ENCODE data around the gene CHMP5.
A peak's percentile ranks its signal among the peaks of the same experiment; 100 is the strongest.
"Not testable (repeated sequence)": the region's sequence is repeated elsewhere in the genome, so short reads cannot be mapped to it uniquely, and the experiment has no call there.

Gene CHMP5

DNA sequence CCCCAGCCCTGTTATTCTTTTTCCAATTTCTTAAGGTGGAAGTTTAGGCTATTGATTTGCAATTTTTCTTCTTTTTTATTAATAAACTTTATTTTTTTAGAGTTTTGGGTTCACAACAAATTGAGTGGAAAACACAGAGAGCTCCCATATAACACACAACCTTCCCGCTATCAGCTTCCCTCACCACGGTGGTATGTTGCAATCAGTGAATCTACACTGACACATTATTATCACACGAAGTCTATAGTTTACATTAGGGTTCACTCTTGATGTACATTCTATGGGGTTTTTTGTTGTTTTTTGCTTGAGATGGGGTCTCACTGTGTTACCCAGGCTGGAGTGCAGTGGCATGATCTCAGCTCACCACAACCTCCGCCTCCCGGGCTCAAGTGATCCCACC lies 20.7 kb downstream of the CHMP5 start:
- DNase-seq, result no peak

DNA sequence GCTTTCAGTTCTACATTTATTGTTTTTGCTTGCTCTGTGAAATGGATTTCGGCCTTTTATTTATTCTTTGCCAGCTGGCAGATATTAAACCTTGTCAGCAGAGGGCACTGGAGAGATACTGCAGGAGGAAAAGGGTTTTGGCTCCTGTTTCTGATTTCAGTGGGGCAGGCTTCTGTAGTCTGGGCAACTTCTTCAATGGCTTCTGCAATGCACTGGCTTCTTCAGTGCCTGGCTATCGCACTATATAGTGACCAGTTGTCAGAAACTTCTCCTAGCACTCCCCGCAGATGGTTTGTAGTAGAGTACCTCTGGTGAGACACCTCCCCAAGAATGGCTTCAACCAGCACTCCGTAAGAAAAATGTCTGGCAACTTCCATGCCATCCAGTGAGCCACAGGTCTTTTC lies 22.2 kb downstream of the CHMP5 start:
- DNase-seq, result peak; percentile 86 to 91

DNA sequence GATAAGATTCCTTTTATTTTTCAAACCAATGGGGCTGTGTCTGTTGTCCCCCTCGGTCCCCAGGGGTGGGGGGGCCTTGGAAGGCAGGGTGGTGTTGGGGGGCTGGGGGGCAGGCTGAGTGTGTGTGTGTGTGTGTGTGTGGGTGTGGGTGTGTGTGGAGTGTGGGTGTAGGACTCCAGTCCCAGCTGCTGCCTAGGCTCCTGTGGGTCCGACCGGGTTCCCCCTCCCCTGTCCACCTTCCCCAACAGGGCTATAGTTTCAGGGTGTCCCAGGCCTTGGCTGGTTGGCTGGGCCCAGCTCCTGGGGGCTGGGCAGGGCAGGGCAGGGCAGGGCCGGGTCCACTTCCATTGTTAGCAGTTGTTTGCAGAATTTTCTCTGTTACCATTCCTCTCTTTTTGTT lies 23.4 kb downstream of the CHMP5 start:
- DNase-seq, result no peak

DNA sequence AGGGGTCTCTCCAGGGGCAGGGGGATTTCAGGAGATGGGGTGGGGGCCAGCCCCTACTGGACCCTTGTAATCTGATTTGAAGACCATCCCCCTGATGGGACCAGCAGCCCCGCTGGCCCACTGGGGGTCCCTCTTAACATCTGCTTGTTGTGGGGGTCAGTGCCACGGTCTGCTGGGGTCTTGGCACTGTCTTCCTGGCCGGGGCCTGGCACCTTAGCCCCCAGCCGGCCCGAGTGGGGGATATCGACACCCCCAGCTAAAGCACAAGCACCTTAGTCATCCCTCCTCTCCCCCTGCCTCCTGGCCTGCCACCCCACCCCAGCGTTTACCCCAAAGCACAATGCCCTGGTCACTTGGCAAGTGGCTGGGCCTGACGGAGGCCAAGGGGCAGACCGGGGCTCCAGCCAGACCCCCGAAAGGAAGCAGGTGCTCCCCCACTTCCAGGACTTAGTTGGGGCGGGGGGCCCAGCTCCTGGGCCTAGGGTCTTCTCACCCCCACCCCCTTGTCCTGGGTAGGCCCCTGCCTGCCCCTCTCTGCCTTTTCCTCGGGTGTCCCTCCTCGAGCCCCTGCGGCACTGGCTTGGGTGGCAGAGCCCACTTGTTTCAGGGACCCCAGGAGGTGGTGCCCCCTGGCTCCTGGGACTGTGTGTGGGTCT lies 24.1 kb downstream of the CHMP5 start:
- DNase-seq, result no peak

DNA sequence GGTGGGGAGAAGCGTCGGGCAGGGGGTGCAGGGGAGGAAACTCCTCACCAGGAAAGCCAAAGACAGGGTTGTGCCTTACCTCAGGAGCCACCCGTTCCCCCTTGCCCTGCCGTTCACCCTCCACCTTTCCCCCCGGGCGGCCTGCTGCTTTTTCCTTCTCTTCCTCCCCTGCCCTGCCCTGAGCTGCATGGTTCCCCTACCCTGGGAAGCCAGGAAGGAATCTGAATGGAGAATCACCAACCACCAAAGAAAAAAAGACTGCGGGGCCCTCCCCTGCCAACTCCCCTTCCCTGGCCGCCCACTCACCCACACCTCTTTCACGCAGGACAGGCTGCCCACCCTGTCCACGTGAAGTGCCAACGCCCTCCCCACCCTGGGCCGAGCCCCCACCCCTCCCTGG lies 24.6 kb downstream of the CHMP5 start:
- DNase-seq, result no peak

DNA sequence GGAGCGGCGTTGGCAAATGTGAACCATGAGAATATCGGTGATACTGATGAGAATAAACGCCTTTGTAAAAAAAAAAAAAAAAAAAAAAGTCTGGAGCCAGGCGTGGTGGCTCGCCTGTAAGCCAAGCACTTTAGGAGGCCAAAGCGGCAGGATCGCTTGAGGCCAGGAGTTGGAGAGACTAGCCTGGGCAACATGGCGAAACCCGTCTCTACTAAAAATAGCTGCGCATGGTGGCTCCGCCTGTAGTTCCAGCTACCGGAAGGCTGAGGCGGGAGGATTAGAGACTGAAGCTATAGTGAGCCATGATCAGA lies 25.0 kb downstream of the CHMP5 start:
- no peak for DNase-seq

DNA sequence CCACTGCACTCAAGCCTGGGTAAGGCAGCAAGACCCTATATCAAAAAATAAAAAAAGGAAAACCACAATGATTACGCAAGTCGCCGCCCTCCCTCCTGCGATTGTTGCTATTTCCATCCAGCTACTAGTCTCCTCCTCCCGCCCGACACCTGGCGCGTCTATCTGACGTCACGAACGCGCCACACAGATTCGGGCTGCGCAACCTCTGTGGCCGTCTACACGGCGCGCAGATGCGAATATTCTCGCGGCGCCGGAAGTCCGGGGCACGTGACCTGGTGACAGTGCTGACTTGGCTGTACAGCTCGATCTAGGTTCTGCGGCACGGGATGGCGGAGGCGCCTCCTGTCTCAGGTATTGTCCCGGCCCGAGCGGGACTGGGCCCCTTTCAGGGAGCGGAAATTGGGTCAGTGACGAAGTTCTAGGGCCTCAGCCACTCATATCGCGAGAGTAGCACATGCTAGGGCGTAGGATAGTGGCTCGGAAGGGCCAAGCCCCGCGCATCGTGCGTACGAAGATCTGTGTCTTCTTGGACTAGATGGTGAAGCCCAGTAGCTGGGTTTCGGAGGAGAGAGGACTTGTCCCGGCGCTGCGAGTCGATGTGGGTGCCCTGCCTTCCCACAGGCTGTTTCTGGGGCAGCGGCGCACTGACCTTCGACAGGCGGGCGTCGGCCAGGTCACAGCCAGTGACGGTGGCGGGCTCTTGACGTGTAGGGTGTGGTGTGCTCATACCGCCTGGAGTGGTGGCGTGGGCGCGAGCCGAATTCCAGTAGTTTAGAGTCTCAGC lies 25.6 kb downstream of the CHMP5 start, which contains the start of gene NFX1:
Gene NFX1, plus strand, starts transcription at position 270 of the 784 bp plus-strand sequence. Its CDS starts 57 bp downstream, at position 327.
- DNase-seq, result peak; percentile 97 to 98

DNA sequence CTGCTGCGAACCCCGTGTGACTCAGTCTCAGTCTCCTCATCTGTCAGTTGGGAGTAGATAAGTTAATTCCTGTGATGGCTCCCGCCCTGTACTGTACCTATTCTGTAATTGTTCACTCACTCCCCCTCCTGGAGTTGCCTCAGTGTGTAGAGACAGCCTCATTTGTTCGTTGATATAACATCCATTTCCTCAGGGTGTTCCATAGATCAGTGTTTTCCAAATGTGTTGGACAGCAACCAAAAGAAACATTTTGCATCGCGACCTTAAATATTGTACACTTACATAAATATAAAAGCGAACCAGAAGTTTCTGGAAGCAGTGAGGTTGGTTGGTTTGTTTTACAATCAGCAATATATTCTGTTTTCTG lies 26.2 kb downstream of the CHMP5 start:
- peak in 1 of 2 experiments; percentile 28 for DNase-seq

DNA sequence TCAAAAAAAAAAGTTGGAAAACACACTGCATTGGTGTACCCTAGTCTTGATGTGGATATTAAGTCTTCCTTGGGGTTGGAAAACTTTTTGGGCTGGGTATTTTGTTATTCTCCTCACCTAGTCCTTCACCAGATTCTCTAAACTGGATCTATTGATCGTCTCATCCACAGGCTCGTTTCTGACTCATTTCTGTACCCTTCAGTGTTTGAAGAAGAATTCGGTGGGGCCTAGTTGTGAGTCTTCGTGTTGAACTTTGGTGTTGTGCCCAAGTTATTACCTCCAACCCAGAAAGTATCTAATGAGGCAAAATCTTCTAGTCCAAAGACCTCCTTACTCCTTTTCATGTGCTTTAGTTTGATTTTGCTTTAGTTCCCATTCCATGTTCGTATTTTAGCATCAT lies 27.1 kb downstream of the CHMP5 start:
- DNase-seq, result no peak

DNA sequence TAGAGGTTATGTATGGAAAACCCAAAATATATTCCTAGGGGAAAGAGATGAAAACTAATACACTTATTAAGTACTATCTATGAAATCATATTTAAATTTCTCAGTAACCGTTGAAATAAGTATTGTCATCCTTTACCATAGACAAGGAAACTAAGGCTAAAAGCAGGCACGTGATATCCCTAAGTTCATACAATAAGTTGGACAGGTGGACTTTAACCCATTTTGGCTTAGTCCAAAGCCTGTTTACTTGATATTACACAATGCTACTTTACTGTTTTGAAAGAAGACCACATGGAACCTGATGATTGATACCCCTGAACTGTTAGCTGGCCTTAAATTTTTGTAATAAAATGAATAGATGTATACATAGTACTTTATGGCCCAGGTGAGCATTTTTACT lies 28.9 kb downstream of the CHMP5 start:
- no peak for DNase-seq

DNA sequence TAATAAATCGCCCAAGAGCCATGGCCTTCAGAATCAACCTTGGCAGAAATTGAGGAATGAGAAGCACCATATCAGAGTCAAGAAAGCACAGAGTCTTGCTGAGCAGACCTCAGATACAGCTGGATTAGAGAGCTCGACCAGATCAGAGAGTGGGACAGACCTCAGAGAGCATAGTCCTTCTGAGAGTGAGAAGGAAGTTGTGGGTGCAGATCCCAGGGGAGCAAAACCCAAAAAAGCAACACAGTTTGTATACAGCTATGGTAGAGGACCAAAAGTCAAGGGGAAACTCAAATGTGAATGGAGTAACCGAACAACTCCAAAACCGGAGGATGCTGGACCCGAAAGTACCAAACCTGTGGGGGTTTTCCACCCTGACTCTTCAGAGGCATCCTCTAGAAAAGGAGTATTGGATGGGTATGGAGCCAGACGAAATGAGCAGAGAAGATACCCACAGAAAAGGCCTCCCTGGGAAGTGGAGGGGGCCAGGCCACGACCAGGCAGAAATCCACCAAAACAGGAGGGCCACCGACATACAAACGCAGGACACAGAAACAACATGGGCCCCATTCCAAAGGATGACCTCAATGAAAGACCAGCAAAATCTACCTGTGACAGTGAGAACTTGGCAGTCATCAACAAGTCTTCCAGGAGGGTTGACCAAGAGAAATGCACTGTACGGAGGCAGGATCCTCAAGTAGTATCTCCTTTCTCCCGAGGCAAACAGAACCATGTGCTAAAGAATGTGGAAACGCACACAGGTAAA lies 30.0 kb downstream of the CHMP5 start:
- no peak for DNase-seq

DNA sequence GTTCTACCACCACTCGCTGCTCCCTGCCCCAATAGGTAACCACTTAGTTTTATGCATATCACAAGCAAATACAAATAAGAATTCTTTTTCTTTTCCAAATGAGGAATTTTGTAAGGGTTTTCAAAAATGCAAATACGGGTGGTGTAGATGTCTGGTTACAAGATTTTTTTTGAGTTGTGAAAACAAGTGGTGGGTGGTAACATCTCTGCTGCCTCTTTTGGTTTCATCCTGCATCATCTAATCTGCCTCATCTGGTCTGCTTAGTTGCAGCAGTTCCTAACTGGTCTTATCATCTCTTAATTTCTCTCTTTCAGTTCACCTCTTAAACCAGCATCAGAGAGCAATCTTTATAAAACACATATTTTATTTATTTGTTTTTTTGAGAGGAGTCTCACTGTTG lies 30.7 kb downstream of the CHMP5 start:
- no peak for DNase-seq

DNA sequence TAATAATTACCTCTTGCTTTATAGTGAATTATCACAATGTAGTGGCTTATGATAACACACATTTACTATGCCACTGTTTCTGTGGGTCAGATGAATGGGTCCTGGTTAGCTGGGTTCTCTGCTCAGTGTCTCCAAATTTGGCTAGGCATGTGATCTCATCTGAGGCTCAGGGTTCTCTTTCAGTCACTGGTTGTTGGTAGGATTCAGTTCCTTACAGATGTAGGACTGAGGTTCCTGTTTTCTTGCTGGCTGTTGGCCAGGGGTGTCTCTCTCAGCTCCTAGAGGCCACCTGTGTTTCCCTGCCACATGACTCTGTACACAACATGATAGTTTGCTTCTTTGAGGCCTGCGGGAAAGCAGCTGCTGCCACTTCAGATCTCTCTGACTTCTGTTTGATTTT lies 32.6 kb downstream of the CHMP5 start:
- DNase-seq, result peak; percentile 88 to 90

DNA sequence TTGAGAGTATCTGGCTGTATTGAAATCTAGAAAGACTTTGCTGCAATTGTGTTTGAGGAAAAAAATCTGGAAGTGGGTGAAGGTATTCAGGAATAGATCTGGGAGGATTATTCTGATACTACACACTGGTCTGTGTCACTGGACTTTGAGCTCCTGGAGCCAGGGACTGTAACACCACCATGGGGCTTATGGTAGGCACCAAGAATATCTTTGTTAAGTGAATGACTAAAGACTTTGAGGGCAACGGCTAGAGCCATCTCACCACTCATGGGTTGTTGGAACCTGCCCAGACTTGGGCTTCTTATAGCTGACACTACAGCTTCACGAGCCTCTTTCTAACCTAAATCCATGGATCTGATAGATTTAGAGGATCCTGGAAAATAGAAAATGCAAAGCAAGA lies 35.7 kb downstream of the CHMP5 start:
- no peak for DNase-seq

DNA sequence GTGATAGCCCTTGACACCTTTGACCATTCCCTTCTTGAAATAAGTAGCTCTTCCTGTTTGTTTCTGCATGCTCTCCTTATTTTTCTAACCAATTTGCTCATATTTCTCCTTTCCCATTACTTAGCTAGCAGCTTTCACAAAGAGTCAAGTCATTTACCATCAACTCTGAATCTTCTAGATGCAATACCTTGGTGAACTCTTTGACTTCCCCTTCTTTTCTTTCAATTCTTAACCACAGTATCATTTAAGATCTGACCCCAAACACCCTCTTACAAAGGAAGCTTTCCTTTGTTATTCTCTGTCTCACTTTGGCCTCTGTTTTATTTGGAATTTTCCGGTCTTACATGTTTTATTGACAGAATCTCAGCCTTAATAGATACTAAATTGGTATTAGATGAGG lies 39.5 kb downstream of the CHMP5 start:
- DNase-seq, result no peak

DNA sequence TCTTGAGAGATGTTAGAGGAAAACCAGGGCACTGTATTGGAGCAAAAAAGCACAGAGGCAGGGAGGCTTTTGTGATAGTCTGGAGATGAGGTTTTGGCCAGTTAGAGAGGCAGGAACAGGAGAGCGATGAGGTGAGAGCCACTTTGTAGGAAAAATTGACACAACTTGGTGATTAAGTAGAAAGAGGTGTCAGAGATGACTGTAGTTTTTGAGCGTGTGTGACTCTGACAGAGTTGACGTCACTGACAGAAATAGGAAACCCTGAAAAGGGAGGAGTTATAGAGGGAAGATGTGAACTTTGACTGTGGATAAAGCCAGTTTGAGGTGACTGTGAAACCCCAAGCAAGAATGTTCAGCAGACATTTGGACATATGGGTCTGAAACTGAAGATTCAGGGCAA lies 41.2 kb downstream of the CHMP5 start:
- no peak for DNase-seq

DNA sequence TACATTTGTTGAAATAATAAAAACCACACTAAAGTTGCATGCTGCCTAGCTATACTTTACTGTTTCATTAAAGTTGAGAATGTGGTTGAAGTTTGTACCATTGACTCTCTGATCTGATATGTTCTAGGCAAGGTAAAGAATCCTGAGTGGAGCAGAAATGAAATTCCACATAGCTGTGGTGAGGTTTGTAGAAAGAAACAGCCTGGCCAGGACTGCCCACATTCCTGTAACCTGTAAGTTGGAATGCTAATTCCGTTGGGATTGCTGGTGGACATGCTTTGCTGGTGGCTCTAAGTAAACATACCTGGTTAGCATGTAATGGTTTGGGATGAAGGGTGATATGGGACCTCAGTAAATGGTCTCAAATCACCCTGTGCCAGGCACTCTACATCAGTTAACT lies 42.2 kb downstream of the CHMP5 start:
- DNase-seq, result no peak

DNA sequence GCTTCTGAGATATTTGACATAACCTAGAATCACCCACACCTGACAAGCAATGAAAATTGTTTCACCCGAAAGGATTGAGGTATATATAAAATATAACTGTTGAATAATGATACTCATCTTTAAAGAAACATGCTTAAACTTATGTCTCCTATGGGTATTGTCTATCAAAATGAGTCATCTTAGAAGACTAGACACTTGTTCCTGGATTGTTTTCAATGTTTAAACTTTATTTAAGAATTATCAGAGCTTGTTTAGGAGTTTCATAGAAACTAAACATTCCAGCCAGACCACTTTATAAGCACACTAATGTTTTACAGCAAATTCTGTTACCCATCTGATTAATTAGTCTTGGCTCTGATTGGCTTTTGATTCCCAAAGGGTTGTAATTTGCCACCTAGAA lies 45.1 kb downstream of the CHMP5 start:
- no peak for DNase-seq

DNA sequence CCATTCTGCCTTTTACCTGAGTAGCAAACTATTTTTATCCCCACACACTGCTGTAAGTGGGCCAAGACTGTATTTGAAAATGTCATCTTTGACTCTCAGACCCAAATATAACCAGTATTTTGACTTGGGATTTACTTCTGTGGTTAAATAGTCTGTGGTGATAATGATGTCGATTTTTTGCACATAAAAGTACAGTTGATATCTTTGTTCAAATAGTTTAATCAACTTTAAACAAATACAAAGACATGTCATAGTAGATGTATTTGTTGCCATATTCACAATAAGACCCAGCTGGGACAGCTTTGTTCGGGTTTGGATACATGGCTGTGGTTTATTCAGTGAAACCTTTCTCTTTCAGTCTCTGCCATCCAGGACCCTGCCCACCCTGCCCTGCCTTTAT lies 45.9 kb downstream of the CHMP5 start:
- no peak for DNase-seq

DNA sequence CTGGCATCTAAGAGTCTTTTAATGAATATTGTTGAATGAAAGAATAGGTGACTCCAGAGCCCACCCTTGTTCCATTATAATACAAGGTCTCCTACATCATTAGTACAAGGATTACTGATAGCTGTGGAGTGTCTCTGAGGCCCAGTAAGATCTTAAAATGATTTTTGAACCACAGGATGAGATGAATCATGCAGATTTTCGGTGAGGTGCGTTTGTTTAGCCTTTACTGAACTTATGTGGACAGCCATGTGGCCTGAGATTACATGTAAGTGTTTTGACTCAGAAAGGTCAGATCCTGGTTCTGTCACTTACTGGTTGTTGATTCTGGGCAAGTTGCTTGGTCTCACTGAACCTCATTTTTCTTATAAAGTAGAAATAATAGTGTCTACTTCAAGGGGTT lies 47.1 kb downstream of the CHMP5 start:
- no peak for DNase-seq

DNA sequence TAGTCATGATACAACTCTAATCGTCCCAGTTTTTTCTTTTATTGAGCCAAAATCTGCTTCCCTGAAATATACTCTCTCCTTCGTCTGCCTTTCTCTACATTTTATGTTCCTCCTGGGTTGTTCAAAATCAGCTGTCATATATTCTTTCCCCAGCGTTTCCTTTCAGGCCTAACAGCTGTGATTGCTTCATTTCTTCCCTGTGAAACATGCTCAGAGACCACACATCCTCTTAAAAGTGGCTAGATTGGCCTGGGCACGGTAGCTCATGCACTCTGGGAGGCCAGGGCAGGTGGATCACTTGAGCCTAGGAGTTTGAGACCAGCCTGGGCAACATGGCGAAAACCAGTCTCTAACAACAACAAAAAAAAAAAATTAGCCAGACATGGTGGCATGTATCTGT lies 50.5 kb downstream of the CHMP5 start:
- peak; percentile 46 to 58 for DNase-seq

DNA sequence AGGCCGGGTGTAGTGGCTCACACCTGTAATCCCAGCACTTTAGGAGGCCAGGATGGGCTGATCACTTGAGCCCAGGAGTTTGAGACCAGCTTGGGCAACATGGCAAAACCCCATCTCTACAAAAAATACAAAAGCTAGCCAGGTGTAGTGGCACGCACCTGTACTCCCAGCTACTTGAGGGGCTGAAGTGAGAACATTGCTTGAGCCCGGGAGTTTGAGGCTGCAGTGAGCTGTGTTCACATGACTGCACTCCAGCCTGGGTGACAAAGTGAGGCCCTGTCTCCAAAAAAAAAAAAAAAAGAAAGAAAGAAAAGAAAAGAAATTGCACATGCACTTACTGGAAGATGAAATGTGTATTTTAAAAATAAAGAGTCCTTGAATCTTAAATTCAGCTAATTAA lies 52.3 kb downstream of the CHMP5 start:
- DNase-seq, result not testable (repeated sequence)

DNA sequence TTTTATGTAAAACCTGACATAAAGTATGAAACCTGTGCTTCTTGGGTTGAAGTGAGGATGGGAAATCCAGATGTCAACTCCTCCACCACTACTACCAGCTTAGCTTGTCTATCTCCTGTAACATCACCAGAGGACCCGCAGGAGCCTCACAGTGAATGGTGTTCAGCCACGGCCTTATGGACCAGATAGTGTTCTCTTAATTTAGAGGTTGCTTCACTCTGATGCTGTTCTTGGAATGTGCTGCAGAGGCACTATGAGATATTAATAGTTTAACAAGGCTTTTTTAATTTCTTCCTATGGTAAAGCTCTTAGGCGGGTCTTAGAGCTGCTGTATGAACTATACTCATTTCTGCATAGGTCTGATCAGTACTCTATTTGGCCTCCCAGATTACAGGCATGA lies 53.4 kb downstream of the CHMP5 start:
- no peak for DNase-seq

DNA sequence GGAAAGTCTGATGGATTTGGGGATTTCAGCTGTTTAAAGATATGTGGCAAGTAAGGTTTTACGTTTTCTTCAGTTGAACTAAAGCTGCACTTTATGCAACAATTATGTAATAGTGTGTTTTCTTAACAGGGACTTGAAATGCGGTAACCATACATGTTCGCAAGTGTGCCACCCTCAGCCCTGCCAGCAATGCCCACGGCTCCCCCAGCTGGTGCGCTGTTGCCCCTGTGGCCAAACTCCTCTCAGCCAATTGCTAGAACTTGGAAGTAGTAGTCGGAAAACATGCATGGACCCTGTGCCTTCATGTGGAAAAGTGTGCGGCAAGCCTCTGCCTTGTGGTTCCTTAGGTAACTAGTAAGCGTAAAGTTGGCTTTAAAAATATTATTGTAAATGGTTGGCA lies 53.9 kb downstream of the CHMP5 start:
- no peak for DNase-seq

Data from Kasumi-1 (cell line).